A172 (cell line): Measurements from ENCODE around the gene TIGD1. TPM values are rescaled to one million over a fixed set of nuclear protein-coding genes. Genes with fewer than 3 reads are reported as not detected.

Source experiments
- DNase-seq: peaks from one replicate; pipeline ENCODE4 v3.0.0-alpha.2; 2015; ENCODE audit warnings: low spot score
- total RNA-seq: library from RNA; depleted of rRNA; stranded (reverse); fragments of >200 nt; shearing (Covaris generic); gene quantifications from 2 replicates; pipeline ENCODE4 v1.2.3, GENCODE V29; 2014; rRNA removed

Gene TIGD1
- total RNA-seq, 1 experiment from 2014 or later = 11.5 TPM

DNA sequence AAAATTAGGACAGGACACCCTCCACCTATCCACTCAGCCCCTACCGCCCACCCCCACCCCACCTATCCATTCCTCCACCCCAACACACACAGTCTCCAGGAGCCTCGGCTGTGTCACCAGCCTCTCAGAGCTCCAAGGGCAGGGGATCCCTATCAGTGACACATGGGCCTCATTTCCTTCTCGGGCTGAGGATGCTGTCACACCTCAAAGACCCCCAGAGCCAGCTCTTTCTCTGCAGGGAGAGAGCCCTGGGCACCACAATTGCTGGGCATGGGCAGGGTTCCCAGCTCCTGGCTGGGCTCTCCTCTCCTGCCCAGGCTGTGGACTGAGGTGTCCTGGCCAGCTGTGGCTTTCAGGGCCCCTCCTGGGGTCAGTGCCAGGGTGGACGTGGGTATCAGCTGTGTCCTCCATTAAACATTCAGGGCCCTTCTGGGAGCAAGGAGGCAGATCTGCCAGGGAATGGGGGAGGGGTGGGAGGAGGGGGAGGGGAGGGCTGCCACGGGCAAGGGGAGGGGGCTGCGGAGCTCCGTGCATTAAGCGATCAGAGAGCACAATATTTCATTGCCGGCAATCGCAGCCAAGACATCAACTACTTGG lies 48.5 kb downstream of the TIGD1 start:
- no peak for DNase-seq

DNA sequence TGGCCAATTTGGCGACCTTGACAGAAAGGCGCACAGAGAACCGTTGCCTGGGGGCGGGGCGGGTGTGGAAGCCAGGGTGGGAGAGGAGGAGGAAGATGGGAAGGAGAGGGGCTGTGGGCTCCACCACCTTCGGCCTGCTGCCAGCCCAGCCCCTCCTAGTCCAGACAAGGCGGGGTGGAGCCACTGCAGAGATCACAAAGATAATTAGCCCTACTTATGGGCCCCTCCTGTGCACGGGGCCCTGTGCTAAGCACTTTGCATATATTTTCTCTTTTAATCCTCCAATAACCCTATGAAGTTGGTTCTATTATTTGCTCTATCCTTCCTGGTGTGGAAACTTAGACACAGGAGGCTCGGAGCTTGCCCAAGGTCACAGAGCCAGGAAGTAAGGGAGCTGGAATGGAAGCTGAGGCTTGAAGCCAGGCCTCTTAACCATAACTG lies 49.0 kb downstream of the TIGD1 start:
- no peak for DNase-seq

DNA sequence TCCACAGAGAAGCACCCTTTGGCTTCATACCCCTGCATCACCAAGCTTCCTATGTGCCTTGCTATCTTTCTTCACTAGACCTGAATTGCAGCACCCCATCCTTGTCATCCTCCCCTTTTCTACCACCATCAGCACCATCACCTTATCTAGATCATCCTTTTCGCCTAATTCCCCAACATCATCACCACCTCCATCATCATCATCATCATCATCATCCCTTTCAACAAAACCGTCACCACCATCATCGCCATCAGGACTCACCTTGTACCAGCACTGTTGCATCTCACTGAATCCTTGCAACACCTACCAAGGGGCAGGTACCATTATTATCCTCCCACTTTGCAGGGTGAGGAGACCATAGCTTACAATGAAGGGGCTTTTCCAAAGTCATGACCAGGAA lies 51.9 kb downstream of the TIGD1 start:
- DNase-seq = no peak

Other genes with a start within 250 kb of the TIGD1 start
- gene ALPP, start 171.8 kb downstream of the TIGD1 start, total RNA-seq = 0.84 and 2.1 TPM in 2 replicates
- 0.12 TPM in 1 of 2 replicates, not detected in the other for gene ALPG, start 143.7 kb downstream of the TIGD1 start, total RNA-seq
- not detected in 2 replicates for gene ALPI, start 94.4 kb downstream of the TIGD1 start, total RNA-seq
- not detected in 2 replicates for gene ECEL1, start 62.7 kb downstream of the TIGD1 start, total RNA-seq
- not detected in 2 replicates for gene PRSS56, start 30.2 kb downstream of the TIGD1 start, total RNA-seq
- not detected in 2 replicates for gene CHRND, start 24.4 kb downstream of the TIGD1 start, total RNA-seq
- gene CHRNG, start 10.9 kb downstream of the TIGD1 start, total RNA-seq = not detected in 2 replicates
- 122 and 140 TPM in 2 replicates for gene EIF4E2, start 132 bp upstream of the TIGD1 start, total RNA-seq
- gene EFHD1, start 83.0 kb upstream of the TIGD1 start, total RNA-seq = 0.24 and 1.1 TPM in 2 replicates
- gene GIGYF2, start 146.8 kb upstream of the TIGD1 start, total RNA-seq = 45.0 and 58.0 TPM in 2 replicates
- gene KCNJ13, start 226.0 kb upstream of the TIGD1 start, total RNA-seq = not detected in 2 replicates